Neuronal stem cell (in vitro differentiated cells): ENCODE results near the gene KCNQ1.

Experiments used
- DNase-seq: peaks from one replicate; pipeline ENCODE4 v3.0.0-alpha.2; 2013; ENCODE audit warnings: low spot score
- H2AFZ ChIP-seq: one replicate; pipeline ENCODE4 v1.6.1; 2013; ENCODE audit warnings: mild to moderate bottlenecking, low read length, inconsistent platforms
- H2AK5ac ChIP-seq: 2 replicates; pipeline ENCODE4 v1.6.1; 2013; ENCODE audit warnings: low read depth, mild to moderate bottlenecking, inconsistent platforms, low read length, moderate library complexity, mixed read lengths
- H2BK120ac ChIP-seq: 2 replicates; pipeline ENCODE4 v1.6.1; 2013; ENCODE audit warnings: low read depth, mild to moderate bottlenecking, inconsistent platforms, low read length, moderate library complexity, mixed read lengths
- H2BK12ac ChIP-seq: one replicate; pipeline ENCODE4 v1.6.1; 2013; ENCODE audit warnings: low read length, inconsistent platforms
- H2BK15ac ChIP-seq: 2 replicates; pipeline ENCODE4 v1.6.1; 2013; ENCODE audit warnings: mild to moderate bottlenecking, low read length, inconsistent platforms, mixed read lengths
- H2BK5ac ChIP-seq: one replicate; pipeline ENCODE4 v1.6.1; 2013; ENCODE audit warnings: inconsistent platforms, mild to moderate bottlenecking, low read length, moderate library complexity
- H3K14ac ChIP-seq: one replicate; pipeline ENCODE4 v1.6.1; 2013; ENCODE audit warnings: low read length, inconsistent platforms
- H3K18ac ChIP-seq: 2 replicates; pipeline ENCODE4 v1.6.1; 2013; ENCODE audit warnings: low read length, inconsistent platforms
- H3K23ac ChIP-seq: 2 replicates; pipeline ENCODE4 v1.6.1; 2013; ENCODE audit warnings: low read depth, mild to moderate bottlenecking, mixed read lengths, low read length, inconsistent platforms; ENCODE audit not compliant: poor library complexity
- H3K27ac ChIP-seq: replicated peaks from 3 replicates; pipeline ENCODE4 v1.5.1; 2013; ENCODE audit warnings: low read length, inconsistent platforms
- H3K27me3 ChIP-seq, 3 experiments: 2 replicates each; pipeline ENCODE4 v1.6.1; 2013; ENCODE audit warnings: low read length in 3 of 3, mild to moderate bottlenecking in 2 of 3, inconsistent platforms in 1 of 3, low read depth in 1 of 3, mixed read lengths in 1 of 3, moderate library complexity in 1 of 3; ENCODE audit not compliant: control insufficient read depth in 3 of 3, insufficient read depth in 3 of 3
- H3K36me3 ChIP-seq, 2 donors: replicated peaks in 1 of 2; 2 replicates each; pipeline ENCODE4 v1.6.1; 2013; ENCODE audit warnings: low read length in 2 of 2; ENCODE audit not compliant: control insufficient read depth in 2 of 2, insufficient read depth in 2 of 2
- H3K4ac ChIP-seq: 2 replicates; pipeline ENCODE4 v1.6.1; 2013; ENCODE audit warnings: inconsistent platforms, mild to moderate bottlenecking, low read length, moderate library complexity
- H3K4me1 ChIP-seq, 2 donors: 1 replicate in 1 of 2; 2 replicates in 1 of 2; pipeline ENCODE4 v1.6.1; 2013; ENCODE audit warnings: low read length in 2 of 2, low read depth in 1 of 2; ENCODE audit not compliant: control insufficient read depth in 2 of 2, insufficient read depth in 1 of 2
- H3K4me2 ChIP-seq: one replicate; pipeline ENCODE4 v1.6.1; 2013; ENCODE audit warnings: mild to moderate bottlenecking, low read length, inconsistent platforms; ENCODE audit not compliant: insufficient read depth, poor library complexity, severe bottlenecking
- H3K4me3 ChIP-seq, 2 donors: 2 replicates each; pipeline ENCODE4 v1.5.1; 2013; ENCODE audit warnings: low read length in 2 of 2, mild to moderate bottlenecking in 2 of 2, inconsistent platforms in 1 of 2, moderate library complexity in 1 of 2
- H3K79me1 ChIP-seq: one replicate; pipeline ENCODE4 v1.6.1; 2013; ENCODE audit warnings: low read depth, mild to moderate bottlenecking, inconsistent platforms, low read length, moderate library complexity
- H3K9ac ChIP-seq: one replicate; pipeline ENCODE4 v1.6.1; 2013; ENCODE audit warnings: mild to moderate bottlenecking, low read depth, low read length, inconsistent platforms; ENCODE audit not compliant: poor library complexity
- H3K9me3 ChIP-seq, 2 donors: replicated peaks in 1 of 2; 2 replicates each; pipeline versions ENCODE3 to v1.6.1; 2013; ENCODE audit warnings: low read length in 2 of 2, mild to moderate bottlenecking in 2 of 2, inconsistent platforms in 1 of 2, low read depth in 1 of 2, mixed read lengths in 1 of 2, moderate library complexity in 1 of 2; ENCODE audit not compliant: control insufficient read depth in 2 of 2, insufficient read depth in 1 of 2
- H4K8ac ChIP-seq: one replicate; pipeline ENCODE4 v1.6.1; 2013; ENCODE audit warnings: low read depth, mild to moderate bottlenecking, inconsistent platforms, low read length, moderate library complexity
- H4K91ac ChIP-seq: one replicate; pipeline ENCODE4 v1.6.1; 2013; ENCODE audit warnings: low read length, low read depth, mild to moderate bottlenecking, inconsistent platforms; ENCODE audit not compliant: poor library complexity
- WGBS, 2 donors: extraction: QIAGEN DNeasy Blood & Tissue Kit; methylation state at CpG; one replicate each; pipeline ENCODE4 v1.1.7; 2013; ENCODE audit warnings: missing lambda C conversion rate in 2 of 2, mixed read lengths in 1 of 2; ENCODE audit not compliant: insufficient read length in 2 of 2, insufficient replicate concordance in 1 of 2; ENCODE audit errors: extremely low coverage in 2 of 2; 5-methylcytosine and 5-hydroxymethylcytosine counted together

Gene KCNQ1

DNA sequence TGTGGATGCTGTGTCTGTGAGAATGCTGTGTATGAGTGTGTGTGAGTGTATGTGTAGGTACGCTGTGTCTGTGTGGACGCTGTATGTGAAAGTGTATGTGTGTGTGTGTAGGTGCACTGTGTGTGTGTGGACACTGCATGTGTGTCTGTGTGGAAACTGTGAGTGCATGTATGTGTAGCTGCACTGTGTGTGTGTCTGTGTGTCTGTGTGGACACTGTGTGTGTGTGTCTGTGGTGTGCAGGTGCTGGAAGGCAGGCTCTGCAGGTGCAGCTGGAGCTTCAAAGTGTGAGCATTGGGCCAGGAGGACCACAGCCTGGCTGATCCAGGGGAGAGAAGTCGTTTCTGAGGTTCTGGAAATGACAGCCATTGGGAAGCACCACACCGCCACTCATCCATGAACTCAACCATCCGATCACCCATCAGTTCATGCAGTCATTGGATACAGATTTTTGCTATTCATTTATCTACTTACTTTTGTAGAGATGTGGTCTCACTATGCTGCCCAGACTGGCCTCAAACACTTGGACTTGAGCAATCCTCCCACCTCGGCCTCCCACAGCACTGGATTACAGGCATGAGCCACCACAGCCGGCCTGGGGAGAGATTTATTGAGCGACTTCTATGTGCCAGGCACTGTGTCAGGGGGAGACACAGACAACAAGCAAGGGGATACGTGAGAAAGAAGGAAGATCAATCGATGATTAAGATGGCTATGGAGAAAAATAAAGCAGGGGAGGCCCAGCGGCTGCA is 10.1 kb upstream of the KCNQ1 start:
- Histone ChIP-seq H2AK5ac (peak overlapping the region; percentile 61), H3K36me3 (peaks cover 0 to 2% of the 10 kb centered on the region in 2 donors), H3K4me3 (peak overlapping the region in 1 of 2 donors; percentile 10), H4K8ac (peak overlapping the region; percentile 48), H4K91ac (peak overlapping the region; percentile 79), H3K27me3 (peaks cover 0 to 13% (median 7%) of the 10 kb centered on the region in 3 experiments), H3K79me1 (no peaks in the 10 kb centered on the region), H3K23ac (peak overlapping the region; percentile 88), H2BK12ac (peak overlapping the region; percentile 2), H3K4me1 (peaks cover 0 to 2% of the 10 kb centered on the region in 2 donors), H3K27ac (no peak overlapping the region), H3K14ac (peak overlapping the region; percentile 97), H3K4ac (peak overlapping the region; percentile 81), H3K4me2 (no peak overlapping the region), H2BK5ac (no peak overlapping the region), H3K9ac (peak overlapping the region; percentile 63), H2AFZ (no peak overlapping the region), H2BK120ac (peak overlapping the region; percentile 0), H2BK15ac (no peak overlapping the region), H3K9me3 (peaks cover 0 to 13% of the 10 kb centered on the region in 2 donors), H3K18ac (peak overlapping the region; percentile 83)
- DNase-seq = no peak
- WGBS, 2 donors = no CpG with 5 or more reads among the region's 11 CpGs

DNA sequence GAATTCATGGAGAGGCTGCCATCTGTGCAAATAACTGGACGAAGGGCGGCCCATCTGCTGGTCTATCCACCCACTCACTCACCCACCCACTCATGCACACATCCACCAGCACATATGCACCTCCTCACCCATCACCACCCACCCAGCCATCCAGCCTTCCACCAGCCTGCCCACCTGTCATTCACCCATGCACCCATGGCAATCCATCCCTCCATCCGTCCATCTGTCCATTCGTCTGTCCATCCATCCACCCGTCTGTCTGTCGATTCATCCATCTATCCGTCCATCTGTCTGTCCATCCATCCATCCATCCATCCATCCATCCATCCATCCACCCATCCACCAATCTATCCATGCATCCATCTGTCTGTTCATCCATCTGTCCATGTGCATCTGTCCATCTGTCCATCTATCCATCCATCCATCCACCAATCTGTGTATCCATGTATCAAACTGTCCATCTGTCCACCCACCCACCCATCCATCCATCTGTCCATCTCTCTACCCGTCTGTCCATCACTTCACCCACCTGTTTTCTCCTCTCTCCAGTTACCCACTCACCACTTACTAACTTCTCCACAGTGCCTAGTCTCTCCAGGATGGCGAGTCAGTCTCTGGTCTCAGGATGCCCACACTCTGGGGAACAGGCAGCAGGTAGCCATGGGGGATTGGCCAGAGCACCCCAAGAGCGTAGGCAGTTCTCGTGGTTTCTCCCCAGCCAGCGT is 9.4 kb upstream of the KCNQ1 start:
- Histone ChIP-seq H4K8ac (no peak overlapping the region), H3K79me1 (no peaks in the 10 kb centered on the region), H3K4me2 (no peak overlapping the region), H3K9me3 (peaks cover 0 to 13% of the 10 kb centered on the region in 2 donors), H3K27me3 (peaks cover 0 to 13% (median 7%) of the 10 kb centered on the region in 3 experiments), H3K36me3 (peaks cover 0 to 2% of the 10 kb centered on the region in 2 donors), H4K91ac (no peak overlapping the region), H3K4me1 (peaks cover 0 to 2% of the 10 kb centered on the region in 2 donors), H2BK5ac (no peak overlapping the region), H3K9ac (no peak overlapping the region), H2BK12ac (peak overlapping the region; percentile 92), H2BK120ac (no peak overlapping the region), H3K18ac (peak overlapping the region; percentile 19), H3K27ac (no peak overlapping the region), H3K23ac (peak overlapping the region; percentile 52), H3K4ac (no peak overlapping the region), H3K4me3 (no peak overlapping the region), H2AFZ (no peak overlapping the region), H2BK15ac (no peak overlapping the region), H3K14ac (no peak overlapping the region), H2AK5ac (peak overlapping the region; percentile 32)
- DNase-seq = no peak
- WGBS, 2 donors = no CpG with 5 or more reads among the region's 12 CpGs

DNA sequence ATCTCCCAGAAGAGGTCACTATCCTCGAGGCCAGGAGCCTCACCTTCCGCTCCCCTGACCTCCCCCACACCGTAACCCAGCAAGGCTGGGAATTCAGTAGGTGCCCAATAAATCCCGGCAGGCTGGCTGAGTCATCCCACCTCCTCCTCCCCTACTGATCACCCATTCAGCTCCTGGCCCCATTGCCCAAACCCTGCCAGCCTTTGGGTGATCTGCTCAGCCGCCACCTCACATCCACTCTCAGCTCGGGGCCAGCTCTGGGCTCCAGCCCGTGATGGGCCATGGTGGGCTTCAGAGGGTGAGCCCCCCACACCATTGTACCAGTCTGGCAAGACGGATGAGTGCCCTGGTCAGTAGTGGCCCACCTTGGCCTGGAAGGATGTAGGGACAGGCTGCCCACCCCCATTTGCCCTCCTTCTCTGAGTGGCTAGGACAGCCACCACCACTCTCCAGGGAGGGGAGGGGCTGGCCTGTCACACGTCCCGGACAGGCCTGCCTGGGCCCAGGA is 8.7 kb upstream of the KCNQ1 start:
- H3K27me3 ChIP-seq = peaks cover 0 to 12% (median 8%) of the 10 kb centered on the region in 3 experiments
- H3K9me3 ChIP-seq = peaks cover 0 to 10% of the 10 kb centered on the region in 2 donors
- H2AK5ac ChIP-seq = peak overlapping the region; percentile 32
- no CpG with 5 or more reads among the region's 10 CpGs for WGBS, 2 donors
- no peak overlapping the region for H2BK5ac ChIP-seq
- H3K4me1 ChIP-seq = peaks cover 0 to 2% of the 10 kb centered on the region in 2 donors
- no peak overlapping the region for H4K91ac ChIP-seq
- no peak overlapping the region for H3K14ac ChIP-seq
- H2BK120ac ChIP-seq = no peak overlapping the region
- peak overlapping the region; percentile 63 for H2BK15ac ChIP-seq
- no peak overlapping the region for H3K4me3 ChIP-seq
- peaks cover 0 to 2% of the 10 kb centered on the region in 2 donors for H3K36me3 ChIP-seq
- peak overlapping the region; percentile 68 for H3K9ac ChIP-seq
- no peak for DNase-seq
- no peak overlapping the region for H3K4me2 ChIP-seq
- peak overlapping the region; percentile 86 for H3K4ac ChIP-seq
- peak overlapping the region; percentile 94 for H3K23ac ChIP-seq
- H4K8ac ChIP-seq = no peak overlapping the region
- H3K79me1 ChIP-seq = no peaks in the 10 kb centered on the region
- H3K27ac ChIP-seq = no peak overlapping the region
- peak overlapping the region; percentile 52 for H2BK12ac ChIP-seq
- no peak overlapping the region for H2AFZ ChIP-seq
- peak overlapping the region; percentile 62 for H3K18ac ChIP-seq
